ENCODE data around the gene LCMT2. TPM values are rescaled to one million over a fixed set of nuclear protein-coding genes. Genes with fewer than 3 reads are reported as not detected.

The LCMT2 gene
- total RNA-seq, 1 experiment from 2014 or later: 9.8 TPM

- Mint-ChIP-seq H3K4me3 (ENCODE audit: unreplicated experiment) (no peak overlapping the region), H3K27me3 (ENCODE audit: insufficient read depth, unreplicated experiment) (peaks cover 32% of the 10 kb centered on the region), H3K36me3 (ENCODE audit: insufficient read depth, unreplicated experiment) (no peaks in the 10 kb centered on the region), H3K4me1 (ENCODE audit: insufficient read depth, unreplicated experiment) (peaks cover 6% of the 10 kb centered on the region), H3K9me3 (ENCODE audit: unreplicated experiment) (no peaks in the 10 kb centered on the region), H3K27ac (ENCODE audit: low read depth, unreplicated experiment) (no peak overlapping the region)
- intact Hi-C loops (cut with micrococcal nuclease): no loop called here
- DNase-seq (ENCODE audit: unreplicated experiment): no peak
- ChIA-PET POLR2A (interaction anchor here (0.7 to 2.0 kb wide), 3 partner anchors 16 to 888 kb away, joined by 3 to 9 read pairs (median 3); no protein-coding TSS in a partner anchor), CTCF (interaction anchor here (0.5 to 1.7 kb wide), 4 partner anchors 9 to 51 kb away, joined by 3 to 12 read pairs (median 5); no protein-coding TSS in a partner anchor)
- no peak for TF ChIP-seq CTCF (IDR thresholded peaks at IDR 0.05; ENCODE audit: unreplicated experiment)
- BruUV-seq (replicated peaks): no TSS peak
Measured at GRCh38 chr15:43276563-43277200, 53.7 kb downstream of the LCMT2 start.

DNA sequence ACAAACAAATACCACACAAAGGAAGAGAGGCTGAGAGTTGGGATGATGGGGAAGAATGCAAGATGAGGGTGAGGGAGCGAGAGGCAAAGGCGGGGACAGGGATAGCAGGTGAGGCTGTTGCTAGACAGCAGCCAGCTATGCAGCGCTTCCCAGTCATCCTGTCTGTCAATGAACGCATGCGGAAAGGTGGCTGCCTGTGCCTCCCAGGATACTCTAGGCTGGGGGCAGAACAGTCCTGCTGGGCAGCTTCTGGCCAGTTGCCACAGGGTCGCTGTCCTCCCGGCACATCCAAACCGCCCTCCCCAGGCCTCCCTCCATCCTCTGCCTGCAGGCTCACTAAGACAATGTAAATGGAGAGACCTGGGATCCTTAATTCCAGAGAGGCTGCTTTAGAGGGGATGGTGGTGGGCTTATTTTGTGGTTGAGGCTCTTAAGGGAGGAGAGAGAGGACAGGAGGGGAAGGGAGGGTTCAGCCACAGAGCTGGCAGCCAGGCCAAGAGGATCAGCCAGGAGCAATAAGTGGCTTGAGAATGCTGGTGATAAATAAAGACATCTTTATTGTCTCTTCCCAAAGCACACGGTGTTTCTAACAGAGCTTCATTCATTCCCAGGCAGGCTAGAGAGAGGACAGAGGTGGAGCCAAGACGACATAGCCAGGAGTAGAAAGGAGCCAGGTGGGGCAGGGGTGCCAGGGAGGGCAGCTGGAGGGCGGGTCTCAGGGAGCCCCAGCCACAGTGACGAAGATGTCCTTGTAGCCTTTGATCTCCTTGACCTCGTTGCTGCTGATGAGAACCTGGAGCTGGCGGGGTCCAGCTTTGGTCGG lies 54.4 kb downstream of the LCMT2 start:
- intact Hi-C loops (cut with micrococcal nuclease): no loop called here
- no peak overlapping the region for H3K27ac Mint-ChIP-seq (ENCODE audit: low read depth, unreplicated experiment)
- DNase-seq (ENCODE audit: unreplicated experiment): no peak

DNA sequence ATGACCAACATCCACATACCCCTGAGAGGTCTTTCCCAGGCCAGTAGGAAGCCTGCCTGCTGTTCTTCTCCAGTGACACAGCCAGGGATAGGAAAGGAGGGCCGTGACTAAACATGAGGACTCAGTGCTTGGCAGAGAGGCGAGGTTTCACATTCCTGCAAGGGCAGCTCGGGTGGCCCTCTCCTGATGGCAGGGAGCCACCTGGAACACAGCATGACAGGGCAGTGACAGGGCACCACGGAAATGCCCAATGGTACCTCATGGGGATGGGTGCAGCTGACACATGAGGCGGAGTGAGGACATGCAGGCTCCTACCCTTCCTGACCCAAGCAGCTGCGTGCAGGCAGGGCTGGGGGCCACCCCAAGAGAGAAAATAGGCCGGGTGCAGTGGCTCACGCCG lies 56.2 kb downstream of the LCMT2 start:
- intact Hi-C loops (cut with micrococcal nuclease): no loop called here
- Mint-ChIP-seq H3K4me3 (ENCODE audit: unreplicated experiment) (no peak overlapping the region), H3K4me1 (ENCODE audit: insufficient read depth, unreplicated experiment) (peaks cover 6% of the 10 kb centered on the region), H3K27me3 (ENCODE audit: insufficient read depth, unreplicated experiment) (peaks cover 44% of the 10 kb centered on the region), H3K9me3 (ENCODE audit: unreplicated experiment) (no peaks in the 10 kb centered on the region), H3K27ac (ENCODE audit: low read depth, unreplicated experiment) (peak overlapping the region; percentile 71), H3K36me3 (ENCODE audit: insufficient read depth, unreplicated experiment) (no peaks in the 10 kb centered on the region)
- ChIA-PET CTCF (interaction anchor here (1.4 to 2.3 kb wide), 3 partner anchors 10 to 48 kb away, joined by 3 to 8 read pairs (median 5); no protein-coding TSS in a partner anchor), POLR2A (interaction anchor here (1.3 kb wide), 1 partner anchor 49 kb away, joined by 3 read pairs; no protein-coding TSS in a partner anchor)
- DNase-seq (ENCODE audit: unreplicated experiment): peak; percentile 64
- TF ChIP-seq CTCF (IDR thresholded peaks at IDR 0.05; ENCODE audit: unreplicated experiment): no peak
- BruUV-seq (replicated peaks): no TSS peak

More for the DNA sequence above, 54.4 kb downstream of the LCMT2 start:
- peaks cover 32% of the 10 kb centered on the region for H3K27me3 Mint-ChIP-seq (ENCODE audit: insufficient read depth, unreplicated experiment)
- CTCF ChIA-PET: interaction anchor here (0.5 to 1.7 kb wide), 4 partner anchors 9 to 51 kb away, joined by 3 to 12 read pairs (median 4); no protein-coding TSS in a partner anchor
- H3K9me3 Mint-ChIP-seq (ENCODE audit: unreplicated experiment): no peaks in the 10 kb centered on the region
- H3K36me3 Mint-ChIP-seq (ENCODE audit: insufficient read depth, unreplicated experiment): no peaks in the 10 kb centered on the region
- POLR2A ChIA-PET: interaction anchor here (0.7 to 2.0 kb wide), 4 partner anchors 16 to 888 kb away, joined by 3 to 9 read pairs (median 3); no protein-coding TSS in a partner anchor
- no peak overlapping the region for H3K4me3 Mint-ChIP-seq (ENCODE audit: unreplicated experiment)
- H3K4me1 Mint-ChIP-seq (ENCODE audit: insufficient read depth, unreplicated experiment): peaks cover 6% of the 10 kb centered on the region
- no peak for TF ChIP-seq CTCF (IDR thresholded peaks at IDR 0.05; ENCODE audit: unreplicated experiment)
- no TSS peak for BruUV-seq (replicated peaks)

Other genes starting within 250 kb of the LCMT2 start
- 25.6 and 32.6 TPM in 2 replicates for gene UBR1, start 224.5 kb downstream of the LCMT2 start, total RNA-seq (2022)
- 16.3 and 16.9 TPM in 2 replicates for gene TMEM62, start 197.0 kb downstream of the LCMT2 start, total RNA-seq (2022)
- gene CCNDBP1, start 145.2 kb downstream of the LCMT2 start, total RNA-seq (2022): 45.5 and 50.4 TPM in 2 replicates
- gene EPB42, start 109.6 kb downstream of the LCMT2 start, total RNA-seq (2022): not detected in 2 replicates
- 0.12 TPM in 1 of 2 replicates, not detected in the other for gene TGM5, start 63.6 kb downstream of the LCMT2 start, total RNA-seq (2022)
- gene TGM7, start 28.3 kb downstream of the LCMT2 start, total RNA-seq (2022): not detected in 2 replicates
- gene ZSCAN29, start 40.5 kb upstream of the LCMT2 start, total RNA-seq (2022): 38.7 and 38.9 TPM in 2 replicates
- gene TUBGCP4, start 40.5 kb upstream of the LCMT2 start, total RNA-seq (2022): 23.3 and 31.4 TPM in 2 replicates
- gene TP53BP1, start 162.6 kb upstream of the LCMT2 start, total RNA-seq (2022): 38.8 and 53.5 TPM in 2 replicates
- gene MAP1A, start 187.0 kb upstream of the LCMT2 start, total RNA-seq (2022): 0.09 and 0.17 TPM in 2 replicates

Measured in MCF 10A (cell line).